Fibroblast of peridontal ligament (primary cell): ENCODE results near the gene RNF167.
"Not testable (repeated sequence)": the region's sequence is repeated elsewhere in the genome, so short reads cannot be mapped to it uniquely, and the experiment has no call there.

Experiments used
- DNase-seq: peaks from one replicate; pipeline ENCODE4 v3.0.0-alpha.2; 2010; ENCODE audit errors: extremely low read depth

RNF167 gene

GRCh38 chr17:4902540-4902939 lies 37.5 kb upstream of the RNF167 start:
- DNase-seq: no peak

- peak; percentile 74 for DNase-seq
Measured at GRCh38 chr17:4903051-4903818, 36.8 kb upstream of the RNF167 start, which contains the start of gene CHRNE. TSS of gene CHRNE (minus strand) at chr17:4903098. CDS start at chr17:4903063, 35 bp downstream.

- DNase-seq: not testable (repeated sequence)
Measured at GRCh38 chr17:4906642-4907041, 33.4 kb upstream of the RNF167 start.

GRCh38 chr17:4908301-4908700 lies 31.8 kb upstream of the RNF167 start:
- no peak for DNase-seq

GRCh38 chr17:4908711-4909496 lies 31.2 kb upstream of the RNF167 start:
- DNase-seq: peak; percentile 92

- DNase-seq: peak; percentile 43
Measured at GRCh38 chr17:4913994-4914393, 26.1 kb upstream of the RNF167 start.

- not testable (repeated sequence) for DNase-seq
Measured at GRCh38 chr17:4914551-4914950, 25.5 kb upstream of the RNF167 start.

GRCh38 chr17:4919511-4920047 lies 20.5 kb upstream of the RNF167 start:
- DNase-seq: no peak

- peak; percentile 56 for DNase-seq
Measured at GRCh38 chr17:4920351-4921048, 19.6 kb upstream of the RNF167 start.

GRCh38 chr17:4921320-4921719 lies 18.7 kb upstream of the RNF167 start:
- no peak for DNase-seq

- not testable (repeated sequence) for DNase-seq
Measured at GRCh38 chr17:4926577-4927335, 13.3 kb upstream of the RNF167 start.

GRCh38 chr17:4928881-4929280 lies 11.2 kb upstream of the RNF167 start:
- no peak for DNase-seq

GRCh38 chr17:4931963-4932362 lies 8.1 kb upstream of the RNF167 start, which contains the start of gene GP1BA:
TSS of gene GP1BA (plus strand) at chr17:4932277. CDS start at chr17:4932605, 328 bp downstream.
- no peak for DNase-seq

GRCh38 chr17:4932756-4933155 lies 7.3 kb upstream of the RNF167 start:
- no peak for DNase-seq

- no peak for DNase-seq
Measured at GRCh38 chr17:4933646-4934045, 6.4 kb upstream of the RNF167 start.

- peak; percentile 38 for DNase-seq
Measured at GRCh38 chr17:4934173-4934979, 5.7 kb upstream of the RNF167 start.

- DNase-seq: no peak
Measured at GRCh38 chr17:4935650-4936049, 4.4 kb upstream of the RNF167 start.

- no peak for DNase-seq
Measured at GRCh38 chr17:4936436-4936835, 3.6 kb upstream of the RNF167 start.

GRCh38 chr17:4937553-4937952 lies 2.5 kb upstream of the RNF167 start:
- no peak for DNase-seq

GRCh38 chr17:4938069-4938491 lies 2.0 kb upstream of the RNF167 start:
- DNase-seq: no peak
